ENCODE results near the gene CFAP157. TPM values are rescaled to one million over a fixed set of nuclear protein-coding genes. Genes with fewer than 3 reads are reported as not detected.

The CFAP157 gene
- total RNA-seq, 1 donor from 2014 or later = not detected

DNA sequence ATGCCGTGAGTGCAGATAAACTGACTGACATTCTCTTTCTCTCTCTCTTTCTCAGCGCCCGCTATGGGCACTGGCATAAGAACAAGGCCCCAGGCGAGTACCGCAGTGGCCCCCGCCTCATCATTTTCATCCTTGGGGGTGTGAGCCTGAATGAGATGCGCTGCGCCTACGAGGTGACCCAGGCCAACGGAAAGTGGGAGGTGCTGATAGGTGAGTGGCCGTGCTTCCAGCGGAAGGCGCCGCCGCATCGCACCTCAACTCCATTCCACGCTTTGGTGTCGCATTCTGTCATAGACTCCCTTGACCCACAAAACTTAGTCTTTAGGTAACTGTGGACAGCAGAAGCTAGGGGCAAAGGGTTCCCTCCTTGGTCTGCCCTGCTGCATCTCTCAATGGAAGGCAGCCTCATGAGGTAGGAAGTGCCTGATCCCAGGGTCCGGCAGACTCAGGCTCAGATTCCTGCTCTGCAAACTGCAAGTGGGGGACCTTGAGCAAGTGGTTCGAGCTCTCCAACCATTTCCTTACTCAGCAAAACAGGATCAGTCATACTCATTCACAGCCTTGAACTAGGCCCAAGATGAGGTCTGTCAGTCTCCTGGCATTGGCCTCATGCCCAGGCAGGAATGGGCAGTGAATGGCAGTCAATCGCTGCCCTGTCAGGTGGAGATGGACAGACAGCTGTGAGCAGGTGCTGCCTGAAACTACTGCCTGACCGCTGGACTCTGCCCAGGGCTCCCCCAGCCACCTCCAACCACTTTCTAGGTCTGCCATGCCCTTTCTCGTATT is 24.2 kb upstream of the CFAP157 start:
- no peaks in the 10 kb centered on the region for H3K27me3 Mint-ChIP-seq
- H3K27ac Mint-ChIP-seq = no peak overlapping the region
- intact Hi-C loops (cut with micrococcal nuclease) = no loop called here
- H3K4me3 Mint-ChIP-seq = no peak overlapping the region
- peaks cover 2% of the 10 kb centered on the region for H3K36me3 Mint-ChIP-seq (ENCODE audit: low read depth)
- DNase-seq = no peak
- H3K9me3 Mint-ChIP-seq = no peaks in the 10 kb centered on the region
- H3K4me1 Mint-ChIP-seq = no peaks in the 10 kb centered on the region

DNA sequence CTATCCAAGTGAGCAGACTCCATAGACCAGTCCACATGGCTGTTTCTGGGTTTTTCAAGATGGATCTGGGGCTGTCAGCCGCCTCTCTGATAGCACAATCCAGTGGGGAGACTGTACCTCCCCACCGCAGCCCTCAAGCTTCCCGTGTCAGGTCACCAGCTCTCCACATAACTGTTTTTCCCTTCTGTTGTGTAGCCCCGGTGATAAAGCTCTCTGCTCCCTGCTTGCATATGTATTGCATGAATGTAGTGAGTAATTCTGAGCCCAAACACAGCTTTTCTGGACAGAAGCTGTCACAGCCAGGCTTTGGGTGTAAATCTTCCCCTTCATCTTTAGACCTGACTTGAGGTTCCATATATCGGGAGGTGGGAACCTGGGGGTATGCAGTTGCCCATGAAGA is 23.1 kb upstream of the CFAP157 start:
- Mint-ChIP-seq H3K36me3 (ENCODE audit: low read depth) (peaks cover 2% of the 10 kb centered on the region), H3K4me3 (no peak overlapping the region), H3K27me3 (no peaks in the 10 kb centered on the region), H3K4me1 (no peaks in the 10 kb centered on the region), H3K9me3 (no peaks in the 10 kb centered on the region), H3K27ac (no peak overlapping the region)
- intact Hi-C loops (cut with micrococcal nuclease) = no loop called here
- DNase-seq = no peak

DNA sequence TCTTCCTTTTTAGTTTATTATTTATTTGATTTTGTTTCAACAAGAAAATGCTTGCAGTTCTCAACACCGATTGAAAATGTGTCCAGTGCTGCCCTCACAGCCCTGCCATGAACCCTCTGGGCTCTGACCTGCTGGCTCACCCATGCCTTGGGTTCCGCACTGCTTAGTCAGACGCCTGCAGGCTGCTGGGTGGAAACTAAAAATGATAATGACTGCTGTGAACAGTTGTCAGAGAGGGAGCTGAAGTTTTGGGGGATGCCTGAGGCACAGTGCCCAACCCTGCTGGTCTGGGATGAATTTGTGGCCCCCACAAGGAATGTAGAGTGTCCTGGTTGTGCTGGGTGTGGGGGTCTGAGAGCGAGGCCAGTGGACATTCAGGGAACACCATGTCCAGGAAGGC is 22.2 kb upstream of the CFAP157 start:
- Mint-ChIP-seq H3K4me1 (no peaks in the 10 kb centered on the region), H3K27ac (no peak overlapping the region), H3K9me3 (no peaks in the 10 kb centered on the region), H3K4me3 (no peak overlapping the region), H3K36me3 (ENCODE audit: low read depth) (no peaks in the 10 kb centered on the region), H3K27me3 (no peaks in the 10 kb centered on the region)
- DNase-seq = no peak
- intact Hi-C loops (cut with micrococcal nuclease) = no loop called here

DNA sequence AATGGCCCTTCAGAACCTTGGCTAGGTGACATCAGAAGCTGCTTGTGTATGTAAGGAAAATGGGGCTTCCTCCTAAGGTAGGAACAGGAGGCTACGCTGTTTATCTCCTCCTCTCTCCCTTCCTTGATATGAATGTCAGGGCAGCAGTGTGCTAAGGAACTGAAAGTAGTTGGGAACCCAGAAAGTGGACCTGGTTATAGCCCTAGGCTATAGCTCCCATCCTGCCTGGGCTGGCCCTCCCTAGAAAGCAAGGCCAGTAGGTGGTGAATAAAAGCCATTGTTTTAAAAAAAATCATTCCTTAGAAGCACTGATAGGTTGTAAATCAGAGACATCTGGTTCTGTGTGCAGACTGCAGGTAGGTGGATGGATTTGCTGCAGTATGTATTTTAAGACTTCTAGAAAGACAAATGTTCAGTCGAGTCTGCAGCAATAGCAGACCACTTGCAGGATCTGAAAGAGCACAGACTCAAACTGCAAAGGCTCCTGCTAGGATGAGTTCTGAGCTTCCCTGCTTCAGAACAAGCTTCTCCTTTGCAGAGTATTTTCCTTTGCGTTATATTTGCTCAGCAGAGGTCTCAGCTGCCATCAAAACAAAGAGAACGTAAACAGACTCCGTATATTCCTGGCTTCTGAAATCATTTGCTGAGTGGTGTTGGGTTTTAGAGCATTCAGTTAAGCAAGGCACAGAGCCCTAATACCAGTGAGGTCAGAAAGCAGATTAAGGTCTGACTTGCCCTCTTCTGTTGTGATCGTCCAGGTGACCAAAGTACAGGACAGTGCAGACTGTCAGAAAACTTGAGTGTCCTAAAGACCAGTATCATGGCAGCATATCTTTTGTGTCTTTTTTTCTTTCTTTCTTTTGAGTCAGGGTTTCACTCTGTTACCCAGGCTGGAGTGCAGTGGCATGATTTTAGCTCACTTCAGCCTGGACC is 20.1 kb upstream of the CFAP157 start:
- DNase-seq = no peak
- intact Hi-C loops (cut with micrococcal nuclease) = no loop called here
- no peak overlapping the region for H3K27ac Mint-ChIP-seq
- H3K36me3 Mint-ChIP-seq (ENCODE audit: low read depth) = no peaks in the 10 kb centered on the region
- H3K9me3 Mint-ChIP-seq = no peaks in the 10 kb centered on the region
- H3K4me3 Mint-ChIP-seq = no peak overlapping the region
- H3K27me3 Mint-ChIP-seq = no peaks in the 10 kb centered on the region
- no peaks in the 10 kb centered on the region for H3K4me1 Mint-ChIP-seq

DNA sequence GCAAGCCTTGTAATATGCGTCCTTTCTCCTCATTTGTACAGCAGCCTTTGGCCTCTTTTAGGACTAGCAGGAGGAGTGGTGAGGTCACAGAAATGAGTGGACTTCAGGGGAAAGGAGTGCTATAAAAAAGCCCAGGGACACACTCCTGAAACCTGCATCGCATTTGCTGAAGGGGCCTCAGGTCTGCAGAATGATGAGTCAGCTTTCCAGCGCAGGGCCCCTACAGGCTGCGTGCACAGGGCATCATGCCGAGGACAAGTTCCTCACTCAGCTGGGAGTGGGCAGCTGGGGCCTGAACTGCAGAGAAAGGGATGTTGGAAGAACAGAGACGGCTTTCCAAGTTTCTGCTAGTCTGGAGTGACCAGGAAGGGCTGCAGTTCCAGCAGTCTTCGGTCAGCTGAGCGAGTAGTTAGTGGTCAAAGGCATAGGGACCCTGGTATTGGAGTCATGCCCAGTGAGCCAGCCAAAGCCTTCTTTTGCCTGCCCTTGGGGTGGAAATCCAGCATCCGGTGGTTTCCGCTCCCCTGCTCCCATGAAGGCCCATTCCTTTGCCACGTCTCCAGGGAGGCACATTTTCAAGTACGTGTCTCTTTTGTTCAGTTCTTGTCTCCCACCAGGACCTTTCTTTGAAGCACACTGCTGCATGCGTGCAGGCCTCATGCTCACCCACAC is 17.3 kb upstream of the CFAP157 start:
- H3K9me3 Mint-ChIP-seq = no peaks in the 10 kb centered on the region
- H3K27me3 Mint-ChIP-seq = no peaks in the 10 kb centered on the region
- no peak for DNase-seq
- no peak overlapping the region for H3K27ac Mint-ChIP-seq
- no peaks in the 10 kb centered on the region for H3K36me3 Mint-ChIP-seq (ENCODE audit: low read depth)
- intact Hi-C loops (cut with micrococcal nuclease) = no loop called here
- no peak overlapping the region for H3K4me3 Mint-ChIP-seq
- H3K4me1 Mint-ChIP-seq = no peaks in the 10 kb centered on the region

DNA sequence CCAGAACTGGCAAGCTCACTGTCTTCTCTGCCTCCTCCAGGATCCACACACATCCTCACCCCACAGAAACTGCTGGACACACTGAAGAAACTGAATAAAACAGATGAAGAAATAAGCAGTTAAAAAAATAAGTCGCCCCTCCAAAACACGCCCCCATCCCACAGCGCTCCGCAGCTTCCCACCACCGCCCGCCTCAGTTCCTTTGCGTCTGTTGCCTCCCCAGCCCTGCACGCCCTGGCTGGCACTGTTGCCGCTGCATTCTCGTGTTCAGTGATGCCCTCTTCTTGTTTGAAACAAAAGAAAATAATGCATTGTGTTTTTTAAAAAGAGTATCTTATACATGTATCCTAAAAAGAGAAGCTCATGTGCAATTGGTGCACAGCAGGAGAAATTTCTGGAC is 16.1 kb upstream of the CFAP157 start:
- no peaks in the 10 kb centered on the region for H3K9me3 Mint-ChIP-seq
- no peaks in the 10 kb centered on the region for H3K27me3 Mint-ChIP-seq
- DNase-seq = no peak
- no peaks in the 10 kb centered on the region for H3K4me1 Mint-ChIP-seq
- H3K27ac Mint-ChIP-seq = no peak overlapping the region
- no peak overlapping the region for H3K4me3 Mint-ChIP-seq
- intact Hi-C loops (cut with micrococcal nuclease) = no loop called here
- H3K36me3 Mint-ChIP-seq (ENCODE audit: low read depth) = no peaks in the 10 kb centered on the region

DNA sequence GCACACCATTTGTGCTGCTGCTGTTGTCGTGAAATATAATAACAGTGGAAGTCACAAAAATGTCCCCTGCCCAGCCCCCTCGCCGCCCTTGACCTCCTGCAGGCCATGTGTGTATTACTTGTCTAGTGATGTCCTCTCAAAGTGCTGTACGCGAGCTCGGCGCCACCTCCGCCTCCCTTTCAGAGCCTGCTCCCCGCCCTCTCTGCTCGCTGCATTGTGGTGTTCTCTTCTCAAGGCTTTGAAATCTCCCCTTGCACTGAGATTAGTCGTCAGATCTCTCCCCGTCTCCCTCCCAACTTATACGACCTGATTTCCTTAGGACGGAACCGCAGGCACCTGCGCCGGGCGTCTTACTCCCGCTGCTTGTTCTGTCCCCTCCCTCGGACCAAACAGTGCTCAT is 14.7 kb upstream of the CFAP157 start:
- Mint-ChIP-seq H3K9me3 (no peaks in the 10 kb centered on the region), H3K36me3 (ENCODE audit: low read depth) (no peaks in the 10 kb centered on the region), H3K4me3 (no peak overlapping the region), H3K4me1 (no peaks in the 10 kb centered on the region), H3K27ac (no peak overlapping the region), H3K27me3 (no peaks in the 10 kb centered on the region)
- DNase-seq = no peak
- intact Hi-C loops (cut with micrococcal nuclease) = no loop called here

DNA sequence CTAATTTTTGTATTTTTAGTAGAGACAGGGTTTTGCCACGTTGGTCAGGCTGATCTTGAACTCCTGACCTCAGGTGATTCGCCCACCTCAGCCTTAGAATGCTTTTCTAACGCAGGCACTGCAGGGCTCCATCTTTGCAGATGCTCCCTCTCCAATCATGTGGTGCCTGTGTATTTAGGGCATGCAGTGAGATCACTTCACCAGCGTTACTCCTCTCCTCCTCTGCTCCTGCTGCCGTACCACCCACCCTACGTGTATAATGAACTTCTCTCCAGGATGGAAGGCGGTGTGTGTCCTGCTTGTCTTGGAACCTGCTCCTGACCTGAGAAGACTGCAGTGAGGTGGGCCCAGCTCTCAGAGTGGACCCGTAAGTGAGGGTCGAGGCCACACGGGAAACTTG is 13.6 kb upstream of the CFAP157 start:
- Mint-ChIP-seq H3K4me1 (no peaks in the 10 kb centered on the region), H3K27me3 (no peaks in the 10 kb centered on the region), H3K36me3 (ENCODE audit: low read depth) (no peaks in the 10 kb centered on the region), H3K27ac (no peak overlapping the region), H3K9me3 (no peaks in the 10 kb centered on the region), H3K4me3 (no peak overlapping the region)
- intact Hi-C loops (cut with micrococcal nuclease) = no loop called here
- DNase-seq = no peak

DNA sequence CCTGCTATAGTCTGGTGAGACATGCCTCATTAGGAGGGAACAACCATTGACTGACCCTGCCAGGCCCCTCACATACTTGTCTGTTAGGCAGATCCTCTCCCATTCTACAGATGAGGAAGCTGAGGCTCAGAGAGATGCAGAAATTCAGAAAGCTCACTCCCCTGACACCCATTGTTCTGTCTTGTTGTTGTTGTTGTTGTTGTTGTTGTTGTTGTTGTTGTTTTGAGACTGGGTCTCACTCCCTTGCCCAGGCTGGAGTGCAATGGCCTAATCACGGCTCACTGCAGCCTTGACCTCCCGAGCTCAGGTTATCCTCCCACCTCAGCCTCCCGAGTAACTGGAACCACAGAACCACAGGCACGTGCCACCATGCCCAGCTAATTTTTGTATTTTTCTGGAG is 13.1 kb upstream of the CFAP157 start:
- Mint-ChIP-seq H3K9me3 (no peaks in the 10 kb centered on the region), H3K4me3 (no peak overlapping the region), H3K27me3 (no peaks in the 10 kb centered on the region), H3K27ac (no peak overlapping the region), H3K36me3 (ENCODE audit: low read depth) (no peaks in the 10 kb centered on the region), H3K4me1 (no peaks in the 10 kb centered on the region)
- no peak for DNase-seq
- intact Hi-C loops (cut with micrococcal nuclease) = no loop called here

DNA sequence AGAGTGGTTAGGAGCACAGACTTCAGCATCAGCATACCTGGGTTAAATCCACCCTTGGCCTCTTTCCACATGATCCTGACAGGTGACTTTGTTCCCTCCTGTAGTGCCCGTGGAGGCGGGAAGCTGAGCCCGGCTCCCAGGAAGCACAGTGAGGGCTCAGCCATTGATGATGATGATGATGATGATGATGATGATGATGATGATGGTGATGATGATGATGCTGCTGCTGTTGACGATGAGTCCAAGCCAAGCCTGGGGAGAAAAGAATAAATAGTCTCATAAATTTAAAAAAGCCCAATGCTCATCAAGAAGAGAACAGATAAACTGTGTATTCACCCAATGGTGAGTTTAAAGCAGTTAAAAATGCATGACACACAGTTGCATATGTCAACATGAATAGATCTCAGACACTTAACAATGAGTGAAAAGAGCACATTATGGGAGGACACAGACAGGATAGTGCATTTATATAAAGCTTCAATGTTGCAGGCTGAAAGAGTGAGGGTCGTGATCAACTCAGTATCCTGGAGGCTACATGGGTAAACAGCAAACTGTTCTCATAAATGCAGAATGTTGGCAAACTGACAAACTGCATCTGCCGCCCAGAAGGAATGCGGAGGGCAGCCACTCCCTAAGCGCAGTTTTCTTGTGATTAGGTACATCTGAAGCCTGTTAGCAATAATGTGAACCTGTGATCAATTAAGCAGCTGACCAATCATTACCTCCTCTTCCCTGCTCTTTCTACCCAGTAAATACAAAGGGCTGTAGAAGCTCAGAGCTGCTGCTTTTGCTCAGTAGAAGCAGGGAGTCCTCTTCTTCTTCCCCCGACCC is 11.7 kb upstream of the CFAP157 start:
- H3K4me1 Mint-ChIP-seq = peaks cover 5% of the 10 kb centered on the region
- H3K27me3 Mint-ChIP-seq = no peaks in the 10 kb centered on the region
- no peak overlapping the region for H3K27ac Mint-ChIP-seq
- H3K36me3 Mint-ChIP-seq (ENCODE audit: low read depth) = no peaks in the 10 kb centered on the region
- intact Hi-C loops (cut with micrococcal nuclease) = no loop called here
- no peak for DNase-seq
- no peaks in the 10 kb centered on the region for H3K9me3 Mint-ChIP-seq
- H3K4me3 Mint-ChIP-seq = no peak overlapping the region

DNA sequence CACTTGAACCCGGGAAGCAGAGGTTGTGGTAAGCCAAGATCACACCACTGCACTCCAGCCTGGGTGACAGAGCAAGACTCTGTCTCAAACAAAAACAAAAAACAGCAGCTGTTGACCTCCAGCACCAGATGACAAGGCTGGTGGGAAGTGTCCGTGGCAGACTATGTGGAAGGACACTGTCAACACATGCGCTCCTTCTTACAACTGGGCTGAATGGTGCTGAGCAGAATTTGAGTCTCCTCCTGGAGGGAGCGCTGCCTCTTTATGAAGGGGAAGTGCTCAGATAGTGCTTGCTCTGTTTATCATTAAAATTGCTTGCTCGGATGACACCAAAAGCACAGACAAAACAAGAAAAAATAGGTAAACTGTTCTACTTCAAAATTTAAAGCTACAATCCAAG is 9.2 kb upstream of the CFAP157 start:
- no peaks in the 10 kb centered on the region for H3K27me3 Mint-ChIP-seq
- intact Hi-C loops (cut with micrococcal nuclease) = no loop called here

DNA sequence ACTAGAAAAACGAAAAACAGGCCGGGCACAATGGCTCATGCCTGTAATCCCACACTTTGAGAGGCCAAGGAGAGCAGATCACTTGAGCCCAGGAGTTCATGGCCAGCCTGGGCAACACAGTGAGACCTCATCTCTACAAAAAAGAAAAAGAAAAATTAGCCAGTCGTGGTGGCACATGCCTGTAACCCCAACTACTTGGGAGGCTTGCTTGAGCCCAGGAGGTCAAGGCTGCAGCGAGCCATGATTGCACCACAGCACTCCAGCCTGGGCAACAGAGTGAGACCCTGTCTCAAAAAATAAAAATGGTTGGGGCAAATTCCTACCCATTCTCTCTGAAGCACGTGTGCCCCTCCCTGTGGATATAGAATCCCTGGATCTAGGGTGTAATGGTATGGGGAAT is 8.4 kb upstream of the CFAP157 start:
- Mint-ChIP-seq H3K36me3 (ENCODE audit: low read depth) (no peaks in the 10 kb centered on the region), H3K4me1 (peaks cover 7% of the 10 kb centered on the region), H3K4me3 (peak overlapping the region; percentile 34), H3K27me3 (no peaks in the 10 kb centered on the region), H3K9me3 (no peaks in the 10 kb centered on the region), H3K27ac (no peak overlapping the region)
- DNase-seq = no peak
- intact Hi-C loops (cut with micrococcal nuclease) = no loop called here

More for the DNA sequence above, 9.2 kb upstream of the CFAP157 start:
- Mint-ChIP-seq H3K27ac (no peak overlapping the region), H3K4me3 (no peak overlapping the region), H3K9me3 (no peaks in the 10 kb centered on the region), H3K36me3 (ENCODE audit: low read depth) (no peaks in the 10 kb centered on the region), H3K4me1 (peaks cover 5% of the 10 kb centered on the region)
- no peak for DNase-seq

DNA sequence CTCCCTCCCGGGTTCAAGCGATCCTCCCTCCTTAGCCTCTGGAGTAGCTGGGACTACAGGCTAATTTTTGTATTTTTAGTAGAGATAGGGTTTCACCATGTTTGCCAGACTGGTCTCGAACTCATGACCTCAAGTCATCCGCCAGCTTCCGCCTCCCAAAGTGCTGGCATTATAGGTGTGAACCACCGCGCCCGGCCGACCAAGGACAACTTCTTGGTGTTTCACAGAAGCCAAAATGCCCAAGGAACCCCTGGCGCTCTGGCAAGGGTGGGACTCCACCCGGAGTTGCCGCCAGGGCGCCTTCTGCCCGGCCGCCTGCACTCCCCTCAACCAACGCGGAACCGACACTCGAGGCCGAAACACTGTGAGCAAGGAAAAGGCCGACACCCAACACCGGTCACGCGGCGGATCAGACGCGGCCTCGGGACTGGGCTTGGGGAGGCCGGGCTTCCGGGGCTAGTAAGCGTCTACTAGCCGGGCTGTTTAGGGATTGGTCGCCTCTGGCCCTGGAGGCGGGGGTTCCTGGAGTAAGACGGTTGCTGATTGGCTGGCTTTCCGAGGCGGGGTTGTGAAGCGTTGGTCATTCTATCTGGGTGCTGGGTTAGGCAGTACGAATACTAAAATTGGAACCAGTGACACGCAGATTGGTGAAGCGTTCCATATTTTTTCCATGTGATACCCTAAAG is 7.7 kb upstream of the CFAP157 start:
- DNase-seq = peak; percentile 95
- Mint-ChIP-seq H3K27me3 (no peaks in the 10 kb centered on the region), H3K4me1 (peaks cover 7% of the 10 kb centered on the region), H3K27ac (peak overlapping the region; percentile 69), H3K4me3 (peak overlapping the region; percentile 71), H3K9me3 (no peaks in the 10 kb centered on the region), H3K36me3 (ENCODE audit: low read depth) (no peaks in the 10 kb centered on the region)
- intact Hi-C loops (cut with micrococcal nuclease) = loop anchor here (1.0 kb wide), 1 partner anchor 16 kb away; the partner anchor contains the start of gene PTRH1
